Bronchial epithelial cell (primary cell): ENCODE data around the gene JPH2. TPM values are rescaled to one million over a fixed set of nuclear protein-coding genes. Genes with fewer than 3 reads are reported as not detected.

Experiments
- DNase-seq: peaks from one replicate; pipeline ENCODE4 v3.0.0-alpha.2; 2010; ENCODE audit warnings: low read depth
- FAIRE-seq: peaks from 2 replicates; lab custom pipeline; 2011; peaks lifted over from hg19 to GRCh38; lab: Jason Lieb, UNC
- H3K27me3 ChIP-seq: 2 replicates; pipeline ENCODE4 v1.5.1; 2011; ENCODE audit warnings: low read length; ENCODE audit not compliant: control insufficient read depth, insufficient read depth
- H3K36me3 ChIP-seq: 2 replicates; pipeline ENCODE4 v1.5.1; 2011; ENCODE audit warnings: low read length; ENCODE audit not compliant: control insufficient read depth, insufficient read depth
- H3K4me3 ChIP-seq: 2 replicates; pipeline ENCODE4 v1.5.1; 2011; ENCODE audit warnings: mild to moderate bottlenecking, low read depth, low read length, control low read depth
- total RNA-seq: library from RNA; depleted of rRNA; stranded (reverse); fragments of >200 nt; gene quantifications from 2 replicates; pipeline ENCODE4 v1.2.1, GENCODE V29; 2014
- TF ChIP-seq, protein P1 (sequence below): IDR thresholded peaks from 2 replicates; pipeline ENCODE4 v1.5.1; 2011; ENCODE audit warnings: mild to moderate bottlenecking, moderate library complexity, low read length, control low read depth, inconsistent platforms; ENCODE audit not compliant: insufficient read depth, severe bottlenecking

Gene JPH2
- total RNA-seq, 1 donor from 2014 or later: under 0.01 TPM

- DNase-seq (no peak), FAIRE-seq (no peak)
- TF ChIP-seq, protein P1, sequence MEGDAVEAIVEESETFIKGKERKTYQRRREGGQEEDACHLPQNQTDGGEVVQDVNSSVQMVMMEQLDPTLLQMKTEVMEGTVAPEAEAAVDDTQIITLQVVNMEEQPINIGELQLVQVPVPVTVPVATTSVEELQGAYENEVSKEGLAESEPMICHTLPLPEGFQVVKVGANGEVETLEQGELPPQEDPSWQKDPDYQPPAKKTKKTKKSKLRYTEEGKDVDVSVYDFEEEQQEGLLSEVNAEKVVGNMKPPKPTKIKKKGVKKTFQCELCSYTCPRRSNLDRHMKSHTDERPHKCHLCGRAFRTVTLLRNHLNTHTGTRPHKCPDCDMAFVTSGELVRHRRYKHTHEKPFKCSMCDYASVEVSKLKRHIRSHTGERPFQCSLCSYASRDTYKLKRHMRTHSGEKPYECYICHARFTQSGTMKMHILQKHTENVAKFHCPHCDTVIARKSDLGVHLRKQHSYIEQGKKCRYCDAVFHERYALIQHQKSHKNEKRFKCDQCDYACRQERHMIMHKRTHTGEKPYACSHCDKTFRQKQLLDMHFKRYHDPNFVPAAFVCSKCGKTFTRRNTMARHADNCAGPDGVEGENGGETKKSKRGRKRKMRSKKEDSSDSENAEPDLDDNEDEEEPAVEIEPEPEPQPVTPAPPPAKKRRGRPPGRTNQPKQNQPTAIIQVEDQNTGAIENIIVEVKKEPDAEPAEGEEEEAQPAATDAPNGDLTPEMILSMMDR: no peak
- H3K36me3 ChIP-seq: no peaks in the 10 kb centered on the region
- H3K27me3 ChIP-seq: peaks cover 3% of the 10 kb centered on the region
- H3K4me3 ChIP-seq: no peak overlapping the region
Observed at GRCh38 chr20:44117296-44118184, 69.4 kb downstream of the JPH2 start.

DNA sequence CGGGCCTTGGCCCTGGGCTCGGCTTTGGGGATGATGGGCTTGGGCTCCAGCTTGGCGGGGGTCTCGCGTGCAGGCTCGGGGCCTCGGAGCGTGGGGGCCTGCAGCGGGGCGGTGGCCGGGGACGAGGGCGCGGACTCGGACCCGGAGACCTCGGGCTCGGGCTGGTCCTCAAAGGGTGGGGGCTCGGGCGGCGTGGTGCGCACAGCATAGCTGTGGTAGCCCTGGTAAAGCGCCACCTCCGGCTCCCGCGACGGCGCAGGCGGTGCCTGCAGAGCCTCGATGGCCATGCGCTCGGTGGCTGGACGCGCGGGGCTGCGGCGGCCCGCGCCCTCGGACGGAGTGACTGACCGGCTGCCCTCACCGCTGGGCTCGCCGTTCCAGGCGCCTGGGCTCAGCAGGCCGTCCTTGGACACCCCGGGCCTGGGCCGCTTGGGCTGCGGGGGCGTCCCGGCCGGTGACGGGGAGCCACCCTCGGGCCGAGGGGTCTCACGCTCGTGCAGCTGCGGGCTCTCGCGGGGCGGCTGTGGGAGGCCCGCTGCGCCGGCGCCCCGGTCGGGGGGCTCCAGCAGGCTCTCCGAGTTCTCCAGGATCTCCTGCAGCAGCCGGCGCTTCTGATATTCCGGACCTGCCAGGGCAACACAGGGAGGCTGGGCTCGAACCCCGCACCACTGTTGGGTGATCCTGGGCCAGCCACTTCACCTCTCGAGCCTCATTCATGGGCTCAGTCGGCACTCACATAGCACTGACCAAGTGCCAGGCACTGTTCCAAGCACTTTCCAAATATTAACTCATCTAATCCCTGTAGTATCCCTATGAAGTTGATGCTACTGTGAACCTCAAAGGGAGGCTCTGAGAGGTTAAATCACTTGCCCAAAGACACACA is 71.0 kb downstream of the JPH2 start:
- no peak for FAIRE-seq
- H3K36me3 ChIP-seq: no peaks in the 10 kb centered on the region
- TF ChIP-seq, protein P1: no peak
- DNase-seq: no peak
- H3K27me3 ChIP-seq: peaks cover 3% of the 10 kb centered on the region
- H3K4me3 ChIP-seq: no peak overlapping the region

DNA sequence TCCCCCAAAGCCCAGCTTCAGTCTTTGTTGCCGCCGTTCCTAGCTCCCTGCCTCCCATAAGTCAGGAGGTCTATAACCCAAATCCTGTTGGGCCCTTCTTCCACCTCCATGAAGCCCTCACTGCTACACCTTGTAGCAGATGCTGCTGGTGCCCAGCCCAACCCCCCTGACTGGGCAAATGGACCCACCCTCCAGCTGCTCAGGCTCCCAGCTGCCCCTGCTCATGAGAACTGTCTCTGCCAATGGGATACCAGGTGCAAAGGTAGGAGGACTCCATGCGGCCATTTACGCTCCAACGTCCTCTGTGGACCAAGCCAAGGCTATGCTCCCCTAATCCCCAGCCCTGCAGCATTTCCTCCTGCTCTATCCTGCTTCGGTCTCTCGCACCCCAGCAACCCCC is 71.8 kb downstream of the JPH2 start:
- DNase-seq (no peak), FAIRE-seq (no peak)
- Histone ChIP-seq H3K4me3 (no peak overlapping the region), H3K27me3 (peaks cover 3% of the 10 kb centered on the region), H3K36me3 (no peaks in the 10 kb centered on the region)
- TF ChIP-seq, protein P1: no peak

GRCh38 chr20:44113618-44114376 is 73.2 kb downstream of the JPH2 start:
- no peaks in the 10 kb centered on the region for H3K36me3 ChIP-seq
- no peak overlapping the region for H3K4me3 ChIP-seq
- TF ChIP-seq, protein P1: no peak
- peaks cover 3% of the 10 kb centered on the region for H3K27me3 ChIP-seq
- no peak for DNase-seq
- FAIRE-seq: no peak

GRCh38 chr20:44112889-44113617 is 73.9 kb downstream of the JPH2 start:
- FAIRE-seq (no peak), DNase-seq (no peak)
- TF ChIP-seq, protein P1: no peak
- H3K36me3 ChIP-seq: no peaks in the 10 kb centered on the region
- no peak overlapping the region for H3K4me3 ChIP-seq
- peaks cover 3% of the 10 kb centered on the region for H3K27me3 ChIP-seq
